ENCODE data around the gene ILDR2.

DNA sequence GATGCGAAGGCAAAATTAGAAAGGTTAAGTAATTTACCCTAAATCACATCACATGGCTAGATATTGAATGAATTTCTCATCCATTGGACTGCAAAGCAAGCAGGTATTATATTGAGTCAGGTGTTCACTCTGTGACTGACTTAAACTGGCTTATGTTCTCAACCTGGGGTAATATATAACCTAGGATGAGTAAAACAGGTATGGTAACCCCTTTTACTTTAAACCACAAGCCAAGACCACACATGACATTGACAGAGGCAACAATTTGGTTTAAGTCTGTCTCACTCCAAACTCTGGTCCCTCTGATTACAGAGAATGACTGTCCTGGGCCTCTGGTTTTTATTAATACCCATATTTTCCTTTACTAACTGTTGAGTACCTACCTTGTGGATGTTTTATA, 47.0 kb upstream of the ILDR2 start:
- TF ChIP-seq, protein P1, sequence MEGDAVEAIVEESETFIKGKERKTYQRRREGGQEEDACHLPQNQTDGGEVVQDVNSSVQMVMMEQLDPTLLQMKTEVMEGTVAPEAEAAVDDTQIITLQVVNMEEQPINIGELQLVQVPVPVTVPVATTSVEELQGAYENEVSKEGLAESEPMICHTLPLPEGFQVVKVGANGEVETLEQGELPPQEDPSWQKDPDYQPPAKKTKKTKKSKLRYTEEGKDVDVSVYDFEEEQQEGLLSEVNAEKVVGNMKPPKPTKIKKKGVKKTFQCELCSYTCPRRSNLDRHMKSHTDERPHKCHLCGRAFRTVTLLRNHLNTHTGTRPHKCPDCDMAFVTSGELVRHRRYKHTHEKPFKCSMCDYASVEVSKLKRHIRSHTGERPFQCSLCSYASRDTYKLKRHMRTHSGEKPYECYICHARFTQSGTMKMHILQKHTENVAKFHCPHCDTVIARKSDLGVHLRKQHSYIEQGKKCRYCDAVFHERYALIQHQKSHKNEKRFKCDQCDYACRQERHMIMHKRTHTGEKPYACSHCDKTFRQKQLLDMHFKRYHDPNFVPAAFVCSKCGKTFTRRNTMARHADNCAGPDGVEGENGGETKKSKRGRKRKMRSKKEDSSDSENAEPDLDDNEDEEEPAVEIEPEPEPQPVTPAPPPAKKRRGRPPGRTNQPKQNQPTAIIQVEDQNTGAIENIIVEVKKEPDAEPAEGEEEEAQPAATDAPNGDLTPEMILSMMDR (IDR thresholded peaks at IDR 0.05; ENCODE audit: extremely low read depth in 1 of 2, insufficient read depth in 1 of 2, low read depth in 1 of 2, low read length in 2 of 2): no peak
- TF ChIP-seq POLR2A (IDR thresholded peaks at IDR 0.05; ENCODE audit: low read depth, low read length) (no peak), POLR2AphosphoS5 (IDR thresholded peaks at IDR 0.05; ENCODE audit: insufficient read depth, low read depth, low read length) (no peak)
